ENCODE measurements around the gene RAET1L. TPM values are rescaled to one million over a fixed set of nuclear protein-coding genes. Genes with fewer than 3 reads are reported as not detected.
A peak's percentile ranks its signal among the peaks of the same experiment; 100 is the strongest.

RAET1L gene
- total and polyA plus RNA-seq, 9 of the 15 experiments (the other 6 are each of a cell fraction or from before 2014, with no cell fraction given): not detected

GRCh38 chr6:149977221-149977620 lies 48.1 kb downstream of the RAET1L start:
- Histone ChIP-seq H3K4me1 (replicated peaks in 1 of 2; ENCODE audit: control insufficient read depth in 2 of 2, insufficient read depth in 2 of 2, low read length in 2 of 2) (no peaks in the 10 kb centered on the region), H3K27me3 (ENCODE audit: control insufficient read depth in 2 of 2, insufficient read depth in 2 of 2, low read length in 2 of 2) (peaks cover 11 to 44% of the 10 kb centered on the region in 2 experiments; a peak in 4 of 5 replicates), H3K9me1 (ENCODE audit: control insufficient read depth, insufficient read depth, low read length) (no peaks in the 10 kb centered on the region), H2AFZ (ENCODE audit: low read depth, low read length) (no peak overlapping the region), H3K79me2 (ENCODE audit: control insufficient read depth, insufficient read depth, low read length) (no peaks in the 10 kb centered on the region), H3K4me3 (no peak overlapping the region), H3K36me3 (ENCODE audit: control insufficient read depth, insufficient read depth, low read length) (no peaks in the 10 kb centered on the region), H3K9me3 (replicated peaks; ENCODE audit: control insufficient read depth, insufficient read depth, low read depth, low read length) (no peaks in the 10 kb centered on the region), H3K9ac (ENCODE audit: insufficient read depth in 1 of 2, low read depth in 2 of 2, low read length in 2 of 2) (no peak overlapping the region), H4K20me1 (replicated peaks; ENCODE audit: control insufficient read depth, insufficient read depth, low read length) (no peaks in the 10 kb centered on the region; the same call in 1 of the 2 replicates), H3K4me2 (ENCODE audit: insufficient read depth, low read length) (no peak overlapping the region), H3K27ac (ENCODE audit: extremely low read depth, low read depth, low read length) (no peak overlapping the region)
- POLR2A ChIA-PET: no interaction called here
- WGBS (ENCODE audit: insufficient coverage, low coverage, missing lambda C conversion rate): 0% methylated on average over 4 of the region's 4 CpGs
- no TSS peak for BruUV-seq (replicated peaks)
- TF ChIP-seq NCOA4 (IDR thresholded peaks at IDR 0.05; ENCODE audit: partially characterized antibody): no peak
- no peak for TF ChIP-seq CTCF (IDR thresholded peaks at IDR 0.05 in 2 of 3, conservative IDR thresholded peaks at IDR 0.05 in 1 of 3; ENCODE audit: insufficient read depth in 2 of 3, low read depth in 1 of 3, low read length in 3 of 3)
- TF ChIP-seq CSDE1 (IDR thresholded peaks at IDR 0.05): no peak
- TF ChIP-seq NEUROD1 (IDR thresholded peaks at IDR 0.05; ENCODE audit: borderline replicate concordance, low read depth, low read length, partially characterized antibody): no peak
- FAIRE-seq (no peak), DNase-seq (ENCODE audit: extremely low read depth in 1 of 4, low spot score in 3 of 4) (no peak), ATAC-seq (no peak)
- in situ Hi-C loops (cut with MboI): no loop called here
- intact Hi-C loops (cut with micrococcal nuclease): no loop called here
- CTCF ChIA-PET (ENCODE audit: low intra/inter-chr PET ratio): no interaction called here

GRCh38 chr6:149975400-149975799 lies 49.9 kb downstream of the RAET1L start:
- ATAC-seq (no peak), FAIRE-seq (no peak), DNase-seq (ENCODE audit: extremely low read depth in 1 of 4, low spot score in 3 of 4) (no peak)
- Histone ChIP-seq H3K4me3 (no peak overlapping the region), H2AFZ (ENCODE audit: low read depth, low read length) (no peak overlapping the region), H3K9ac (ENCODE audit: insufficient read depth in 1 of 2, low read depth in 2 of 2, low read length in 2 of 2) (no peak overlapping the region), H3K4me2 (ENCODE audit: insufficient read depth, low read length) (no peak overlapping the region), H3K4me1 (replicated peaks in 1 of 2; ENCODE audit: control insufficient read depth in 2 of 2, insufficient read depth in 2 of 2, low read length in 2 of 2) (no peaks in the 10 kb centered on the region), H3K36me3 (ENCODE audit: control insufficient read depth, insufficient read depth, low read length) (no peaks in the 10 kb centered on the region), H3K27ac (ENCODE audit: extremely low read depth, low read depth, low read length) (no peak overlapping the region), H3K27me3 (ENCODE audit: control insufficient read depth in 2 of 2, insufficient read depth in 2 of 2, low read length in 2 of 2) (peaks cover 2 to 44% of the 10 kb centered on the region in 2 experiments; a peak in 3 of 5 replicates), H3K9me3 (replicated peaks; ENCODE audit: control insufficient read depth, insufficient read depth, low read depth, low read length) (no peaks in the 10 kb centered on the region), H3K79me2 (ENCODE audit: control insufficient read depth, insufficient read depth, low read length) (no peaks in the 10 kb centered on the region), H3K9me1 (ENCODE audit: control insufficient read depth, insufficient read depth, low read length) (no peaks in the 10 kb centered on the region), H4K20me1 (replicated peaks; ENCODE audit: control insufficient read depth, insufficient read depth, low read length) (no peaks in the 10 kb centered on the region; the same call in 1 of the 2 replicates)
- intact Hi-C loops (cut with micrococcal nuclease): no loop called here
- in situ Hi-C loops (cut with MboI): no loop called here
- CTCF ChIA-PET (ENCODE audit: low intra/inter-chr PET ratio): no interaction called here
- no TSS peak for BruUV-seq (replicated peaks)
- POLR2A ChIA-PET: no interaction called here
- 0 out of 4 replicates have a peak, but pooled peaks of 1 of the 2 experiments have one; percentile 42 for TF ChIP-seq BCLAF1 (IDR thresholded peaks at IDR 0.05; ENCODE audit: borderline replicate concordance in 1 of 2, control insufficient read depth in 1 of 2, low read depth in 2 of 2, low read length in 1 of 2)
- 0 out of 2 replicates have a peak, but pooled peaks have one; percentile 23 for TF ChIP-seq ZBTB26 (CRISPR knock-in tag; IDR thresholded peaks at IDR 0.05)
- TF ChIP-seq HDAC1 (IDR thresholded peaks at IDR 0.05): 0 out of 4 replicates have a peak, but pooled peaks of 1 of the 2 experiments have one; percentile 15
- TF ChIP-seq NBN (IDR thresholded peaks at IDR 0.05; ENCODE audit: low read depth): peak; percentile 46; the same call in 1 of the 2 replicates
- 0 out of 2 replicates have a peak, but pooled peaks have one; percentile 19 for TF ChIP-seq SMARCA5 (IDR thresholded peaks at IDR 0.05)
- TF ChIP-seq GABPB2 (CRISPR knock-in tag; conservative IDR thresholded peaks at IDR 0.05): no peak

All from K562 (cell line).